Measurements from ENCODE around the gene ATRNL1. TPM values are rescaled to one million over a fixed set of nuclear protein-coding genes. Genes with fewer than 3 reads are reported as not detected.
"Not testable (repeated sequence)": the region's sequence is repeated elsewhere in the genome, so short reads cannot be mapped to it uniquely, and the experiment has no call there.

ATRNL1 gene
- total RNA-seq, 1 donor from 2014 or later: 2.9 TPM

DNA sequence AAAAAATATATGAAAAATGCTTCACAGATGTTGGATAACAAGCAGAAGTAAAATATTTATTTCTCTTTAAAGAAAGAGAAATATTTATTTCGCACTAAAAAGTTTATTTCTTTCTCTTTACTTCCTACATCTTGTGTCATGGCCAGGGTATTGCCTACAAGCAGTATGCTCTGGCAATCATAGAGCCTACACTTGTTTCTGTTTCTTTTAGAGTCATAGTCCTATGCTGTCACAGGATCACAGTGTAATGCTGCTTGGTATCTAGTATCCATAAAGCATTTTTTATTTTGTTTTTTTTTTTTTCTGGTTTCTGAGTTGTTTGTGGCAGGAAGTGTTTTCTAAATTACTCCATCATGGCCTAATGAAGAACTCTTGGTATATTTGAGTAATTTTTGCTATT lies 116.0 kb downstream of the ATRNL1 start:
- Histone ChIP-seq H3K9me3 (replicated peaks) (peaks cover 3% of the 10 kb centered on the region), H3K27ac (replicated peaks) (no peak overlapping the region), H3K4me3 (no peak overlapping the region), H3K27me3 (ENCODE audit: low read depth) (no peaks in the 10 kb centered on the region), H3K36me3 (no peaks in the 10 kb centered on the region), H3K4me1 (no peaks in the 10 kb centered on the region)
- DNase-seq: no peak
- TF ChIP-seq CTCF (IDR thresholded peaks at IDR 0.05; ENCODE audit: borderline replicate concordance): no peak
- intact Hi-C loops (cut with micrococcal nuclease): no loop called here

DNA sequence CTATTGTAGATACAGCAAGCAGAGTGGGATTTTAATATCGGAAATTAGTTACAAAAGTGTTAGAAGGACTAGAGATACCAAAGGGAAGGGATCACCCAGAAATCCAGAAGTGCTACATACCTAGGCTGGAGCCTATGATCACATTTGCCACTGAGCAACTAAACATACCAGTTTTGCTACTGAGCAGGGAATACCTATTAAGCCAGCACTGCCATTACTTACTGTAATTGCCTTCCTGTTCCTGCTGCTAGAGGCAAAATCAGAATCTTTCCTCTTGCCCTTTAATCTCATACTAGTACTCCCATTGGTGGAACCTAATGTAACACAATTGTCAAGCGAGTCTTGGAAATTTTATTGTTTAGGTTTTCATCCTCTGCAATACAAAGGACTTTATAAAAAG lies 121.7 kb downstream of the ATRNL1 start:
- intact Hi-C loops (cut with micrococcal nuclease): no loop called here
- TF ChIP-seq CTCF (IDR thresholded peaks at IDR 0.05; ENCODE audit: borderline replicate concordance): no peak
- H3K4me3 ChIP-seq: no peak overlapping the region

DNA sequence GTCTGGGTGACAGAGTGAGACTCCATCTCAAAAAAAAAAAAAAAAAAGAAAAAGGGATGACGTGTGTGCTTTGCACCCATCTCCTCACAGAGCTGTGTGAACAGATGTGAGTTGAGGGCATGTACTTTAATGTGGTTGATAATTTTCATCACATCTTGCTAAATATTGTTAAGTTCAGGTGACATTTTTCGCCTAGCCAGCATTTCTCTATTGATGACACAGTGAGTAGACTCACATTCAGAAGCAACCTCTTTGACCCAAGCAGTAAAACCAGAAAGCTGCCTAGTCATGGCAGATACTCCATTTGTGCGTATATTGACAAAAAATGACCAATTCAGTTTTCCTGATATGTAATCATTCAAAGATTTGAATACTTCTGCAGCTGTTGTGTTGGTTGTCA lies 126.0 kb downstream of the ATRNL1 start:
- Histone ChIP-seq H3K36me3 (no peaks in the 10 kb centered on the region), H3K27me3 (ENCODE audit: low read depth) (no peaks in the 10 kb centered on the region), H3K9me3 (replicated peaks) (peaks cover 24% of the 10 kb centered on the region), H3K4me3 (no peak overlapping the region), H3K4me1 (no peaks in the 10 kb centered on the region), H3K27ac (replicated peaks) (no peak overlapping the region)
- no peak for DNase-seq
- no peak for TF ChIP-seq CTCF (IDR thresholded peaks at IDR 0.05; ENCODE audit: borderline replicate concordance)
- intact Hi-C loops (cut with micrococcal nuclease): no loop called here

More for the DNA sequence above, 121.7 kb downstream of the ATRNL1 start:
- Histone ChIP-seq H3K36me3 (no peaks in the 10 kb centered on the region), H3K27me3 (ENCODE audit: low read depth) (no peaks in the 10 kb centered on the region), H3K4me1 (no peaks in the 10 kb centered on the region), H3K9me3 (replicated peaks) (peaks cover 3% of the 10 kb centered on the region), H3K27ac (replicated peaks) (no peak overlapping the region)
- DNase-seq: no peak

GRCh38 chr10:115222039-115222438 lies 128.9 kb downstream of the ATRNL1 start:
- Histone ChIP-seq H3K4me1 (no peaks in the 10 kb centered on the region), H3K36me3 (no peaks in the 10 kb centered on the region), H3K9me3 (replicated peaks) (peaks cover 24% of the 10 kb centered on the region), H3K27me3 (ENCODE audit: low read depth) (no peaks in the 10 kb centered on the region), H3K4me3 (no peak overlapping the region), H3K27ac (replicated peaks) (no peak overlapping the region)
- no peak for DNase-seq
- intact Hi-C loops (cut with micrococcal nuclease): no loop called here
- no peak for TF ChIP-seq CTCF (IDR thresholded peaks at IDR 0.05; ENCODE audit: borderline replicate concordance)

GRCh38 chr10:115239761-115240160 lies 146.6 kb downstream of the ATRNL1 start:
- no peaks in the 10 kb centered on the region for H3K36me3 ChIP-seq
- no peak for DNase-seq
- no peaks in the 10 kb centered on the region for H3K27me3 ChIP-seq (ENCODE audit: low read depth)
- no peaks in the 10 kb centered on the region for H3K4me1 ChIP-seq
- H3K9me3 ChIP-seq (replicated peaks): no peaks in the 10 kb centered on the region
- intact Hi-C loops (cut with micrococcal nuclease): no loop called here
- H3K27ac ChIP-seq (replicated peaks): no peak overlapping the region
- no peak overlapping the region for H3K4me3 ChIP-seq
- TF ChIP-seq CTCF (IDR thresholded peaks at IDR 0.05; ENCODE audit: borderline replicate concordance): no peak

DNA sequence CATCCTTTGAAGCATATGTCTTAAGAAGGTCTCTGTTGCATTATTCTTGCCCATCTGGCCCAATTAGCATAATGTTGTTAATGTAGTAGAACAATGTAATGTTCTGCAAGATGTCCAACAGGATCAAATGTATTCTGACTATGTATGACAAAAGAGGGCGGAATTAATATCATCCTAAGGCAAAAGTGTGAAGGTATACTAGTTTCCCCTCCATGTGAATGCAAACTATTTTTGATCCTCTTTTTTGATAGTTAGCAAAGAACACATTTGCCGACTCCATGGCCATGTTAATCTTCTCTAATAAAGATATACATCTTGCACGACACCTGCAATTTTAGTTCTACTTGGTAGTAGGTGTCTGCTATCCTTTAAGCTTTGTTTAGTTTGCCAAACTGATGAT lies 157.6 kb downstream of the ATRNL1 start:
- Histone ChIP-seq H3K4me1 (no peaks in the 10 kb centered on the region), H3K4me3 (no peak overlapping the region), H3K9me3 (replicated peaks) (peaks cover 14% of the 10 kb centered on the region), H3K36me3 (no peaks in the 10 kb centered on the region), H3K27ac (replicated peaks) (no peak overlapping the region), H3K27me3 (ENCODE audit: low read depth) (no peaks in the 10 kb centered on the region)
- intact Hi-C loops (cut with micrococcal nuclease): no loop called here
- no peak for DNase-seq
- no peak for TF ChIP-seq CTCF (IDR thresholded peaks at IDR 0.05; ENCODE audit: borderline replicate concordance)

DNA sequence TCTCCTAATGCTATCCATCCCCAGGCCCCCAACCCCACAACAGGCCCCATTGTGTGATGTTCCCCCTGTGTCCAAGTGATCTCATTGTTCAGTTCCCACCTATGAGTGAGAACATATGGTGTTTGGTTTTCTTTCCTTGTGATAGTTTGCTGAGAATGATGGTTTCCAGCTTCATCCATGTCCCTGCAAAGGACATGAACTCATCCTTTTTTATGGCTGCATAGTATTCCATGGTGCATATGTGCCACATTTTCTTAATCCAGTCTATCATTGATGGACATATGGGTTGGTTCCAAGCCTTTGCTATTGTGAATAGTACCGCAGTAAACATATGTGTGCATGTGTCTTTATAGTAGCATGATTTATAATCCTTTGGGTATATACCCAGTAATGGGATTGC lies 160.6 kb downstream of the ATRNL1 start:
- H3K27ac ChIP-seq (replicated peaks); H3K4me1 ChIP-seq; H3K27me3 ChIP-seq (ENCODE audit: low read depth); DNase-seq; intact Hi-C loops (cut with micrococcal nuclease); H3K36me3 ChIP-seq; H3K4me3 ChIP-seq: not testable (repeated sequence)
- H3K9me3 ChIP-seq (replicated peaks): peaks cover 39% of the 10 kb centered on the region

Measured in left ventricle myocardium inferior (tissue), 1 donor.